Activated naive CD4-positive, alpha-beta T cell treated with Interleukin-2 at 50 U/mL for 16 hours (primary cell): ENCODE results near the gene APBA2.

Source experiments
- DNase-seq: peaks from one replicate; pipeline ENCODE4 v3.0.0-alpha.2; 2020

APBA2 gene

DNA sequence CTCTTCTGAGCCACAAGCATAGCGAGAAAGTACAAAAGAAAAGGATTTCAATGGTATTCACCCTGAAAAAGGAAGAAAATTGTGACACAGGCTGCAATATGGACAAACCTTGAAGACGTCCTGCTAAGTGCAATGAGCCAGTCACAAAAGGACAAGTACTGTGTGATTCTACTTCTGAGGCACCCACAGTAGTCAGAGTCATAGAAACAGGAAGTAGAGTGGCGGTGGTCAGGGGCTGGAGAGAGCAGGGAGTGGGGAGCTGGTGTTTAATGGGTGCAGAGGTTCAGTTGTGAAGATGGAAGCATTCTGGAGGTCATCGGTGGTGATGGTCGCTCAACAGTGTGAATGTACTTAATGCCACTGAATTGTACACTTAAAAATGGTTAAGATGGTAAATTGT lies 180.5 kb downstream of the APBA2 start:
- DNase-seq = no peak

GRCh38 chr15:29066838-29067237 lies 181.1 kb downstream of the APBA2 start:
- DNase-seq = no peak

- no peak for DNase-seq
These were observed 182.2 kb downstream of the APBA2 start for GRCh38 chr15:29067949-29068348.

DNA sequence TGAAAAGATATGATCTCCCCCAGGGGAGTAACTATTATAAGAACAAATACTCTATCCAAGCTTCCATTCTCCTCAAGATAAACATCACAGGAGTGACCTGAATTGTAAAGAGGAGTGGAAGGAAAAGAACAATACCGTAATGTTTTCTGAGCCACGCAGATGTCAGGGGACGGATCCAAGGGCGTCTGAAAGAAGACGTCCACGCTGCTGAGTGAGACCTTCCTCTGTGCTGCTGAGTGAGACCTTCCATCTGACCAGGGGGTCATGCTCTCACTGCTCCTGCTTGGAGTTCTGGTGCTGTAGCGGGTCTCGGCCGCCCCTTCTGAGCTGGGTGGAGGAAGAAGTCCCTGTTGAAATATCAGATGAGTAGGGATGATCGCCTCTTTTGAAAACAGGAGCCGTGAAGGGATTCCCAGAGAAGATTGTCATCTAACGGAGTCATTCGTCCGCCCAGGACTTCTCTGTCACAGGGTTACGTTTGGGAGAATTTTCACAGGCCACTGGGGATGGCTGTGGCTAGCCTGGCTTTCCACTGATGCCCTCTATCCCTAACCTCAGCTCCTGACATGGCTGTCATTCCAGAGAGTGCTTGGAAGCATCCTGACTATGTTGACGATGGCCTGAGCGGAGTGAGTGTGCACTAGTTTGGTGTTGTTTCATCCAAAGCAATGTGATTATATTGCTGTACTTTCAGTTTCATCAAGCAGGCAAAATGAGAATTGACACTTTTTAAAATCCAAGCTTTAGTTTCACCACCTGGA lies 184.9 kb downstream of the APBA2 start:
- DNase-seq = no peak

DNA sequence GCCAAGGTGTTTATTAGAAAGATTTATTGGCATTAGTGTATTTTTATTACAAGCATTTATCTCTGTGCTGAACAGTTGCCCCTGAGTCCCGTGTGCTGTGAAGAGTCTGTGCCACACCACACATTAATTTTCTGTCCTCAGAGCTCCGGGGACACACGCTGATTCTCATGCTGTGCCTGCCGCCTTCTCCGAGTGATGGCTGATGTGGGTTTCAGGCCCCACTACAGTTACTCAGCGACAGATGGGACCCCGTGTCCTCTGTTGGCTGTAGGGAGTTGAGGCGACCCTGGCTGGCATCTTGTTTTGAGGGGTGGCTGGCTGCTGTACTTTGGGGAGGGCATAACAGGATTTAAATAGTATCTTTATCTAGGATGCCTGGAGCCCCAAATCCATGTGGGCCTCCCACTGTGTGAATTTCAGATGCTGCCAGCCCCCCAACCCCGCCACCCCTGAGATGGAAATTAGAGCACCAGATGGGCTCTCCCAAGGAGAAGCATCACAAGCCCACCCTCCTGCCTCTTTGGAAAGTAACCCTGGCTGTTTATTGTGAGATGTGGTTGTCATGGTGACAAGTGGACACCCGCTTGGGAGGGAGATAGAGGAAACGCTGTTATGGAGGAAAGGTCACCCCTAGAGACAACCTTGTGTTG lies 185.6 kb downstream of the APBA2 start:
- DNase-seq = no peak

DNA sequence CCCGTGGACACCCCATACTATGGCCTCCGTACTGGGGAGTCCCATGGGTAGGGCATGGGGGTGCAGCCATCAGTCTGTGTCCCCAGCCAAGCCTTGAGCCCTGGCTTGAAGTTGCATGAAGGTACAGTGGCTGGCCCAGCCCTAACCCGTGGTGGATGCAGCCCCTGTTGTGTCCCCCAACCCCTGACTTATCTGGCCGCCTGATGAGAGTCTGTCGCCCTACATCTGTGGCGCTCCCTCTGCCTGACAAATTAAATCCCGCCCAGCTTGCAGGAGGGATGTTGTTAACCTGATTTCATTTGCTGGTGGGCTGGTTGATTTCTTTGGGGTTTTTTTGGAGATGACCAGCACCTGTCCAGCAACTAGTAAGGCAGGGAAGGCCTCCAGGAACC lies 186.1 kb downstream of the APBA2 start:
- DNase-seq = no peak

DNA sequence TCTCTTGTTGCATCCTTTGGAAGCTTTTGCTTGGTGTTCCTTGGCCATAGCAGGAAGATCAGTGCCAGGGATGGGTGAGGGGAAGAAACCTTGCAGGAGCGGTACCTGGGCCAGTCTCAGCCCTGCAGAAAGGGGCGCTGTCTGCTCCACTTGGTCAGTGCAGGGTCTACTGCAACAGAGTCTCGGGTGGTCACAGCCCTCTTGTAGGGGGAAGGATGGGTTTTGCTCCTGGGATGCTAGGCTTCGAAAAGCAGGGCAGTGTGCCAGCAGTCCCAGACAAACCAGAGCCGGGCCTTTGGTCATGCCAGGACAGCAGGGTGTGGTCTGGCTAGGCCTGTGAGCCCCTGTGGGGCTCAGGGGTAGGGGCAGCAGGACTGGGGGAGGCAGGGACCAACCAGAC lies 186.7 kb downstream of the APBA2 start:
- DNase-seq = no peak

GRCh38 chr15:29074045-29074444 lies 188.3 kb downstream of the APBA2 start:
- no peak for DNase-seq

DNA sequence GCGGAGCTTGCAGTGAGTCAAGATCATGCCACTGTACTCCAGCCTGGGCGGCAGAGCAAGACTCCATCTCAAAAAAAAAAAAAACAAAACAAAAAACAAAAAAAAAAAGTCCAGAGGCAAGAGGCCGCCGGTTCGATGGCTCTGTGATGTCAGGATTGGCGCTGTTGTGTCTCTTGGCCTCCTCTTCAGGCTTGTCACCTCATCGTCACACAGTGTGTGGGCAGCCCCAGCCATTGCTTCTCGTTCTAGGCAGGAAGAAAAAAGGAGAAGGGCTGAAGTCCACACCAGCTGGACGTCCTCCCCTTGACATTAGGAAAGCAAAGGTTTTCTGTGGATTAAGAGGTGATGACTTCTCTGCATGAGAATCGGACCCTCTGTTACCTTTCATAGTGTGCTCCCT lies 192.8 kb downstream of the APBA2 start:
- DNase-seq = no peak

DNA sequence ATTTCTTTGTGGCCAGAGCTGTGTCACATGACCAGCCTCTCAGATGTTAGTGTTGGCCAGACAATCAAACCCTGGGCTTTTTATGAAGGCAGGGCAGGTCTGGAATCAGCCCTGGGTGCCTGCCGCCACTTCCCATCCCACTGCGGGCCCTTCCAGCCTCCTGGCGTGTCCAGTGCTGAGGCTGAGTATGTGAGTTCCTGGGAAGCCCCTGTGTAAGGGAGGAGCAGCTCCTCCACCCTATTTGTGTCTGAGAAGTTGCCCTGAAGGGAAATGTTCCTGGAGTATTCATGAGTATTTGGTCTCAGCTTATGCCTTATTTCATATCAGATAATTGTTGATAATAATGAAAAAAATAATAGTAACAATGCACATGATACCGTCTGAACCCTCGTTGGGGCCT lies 193.7 kb downstream of the APBA2 start:
- DNase-seq = no peak

DNA sequence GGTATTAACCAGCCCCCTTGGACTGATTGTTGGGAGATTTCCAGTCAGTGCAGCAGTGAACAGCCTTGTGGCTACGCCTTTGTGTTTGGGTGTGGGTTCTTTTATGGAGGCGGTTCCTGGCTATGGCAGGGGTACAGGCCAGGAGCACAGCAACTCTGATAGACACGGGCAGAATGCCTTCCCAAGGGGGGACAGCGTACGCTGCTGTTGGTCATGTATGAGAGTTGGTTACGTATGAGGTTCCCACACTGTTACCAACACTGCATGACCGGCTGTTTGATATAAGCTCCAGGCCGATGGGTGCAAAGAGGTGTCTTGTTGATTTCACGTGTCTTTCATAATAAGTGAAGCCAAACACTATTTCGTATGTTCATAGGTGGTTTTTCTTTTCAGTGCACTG lies 196.0 kb downstream of the APBA2 start:
- DNase-seq = no peak

DNA sequence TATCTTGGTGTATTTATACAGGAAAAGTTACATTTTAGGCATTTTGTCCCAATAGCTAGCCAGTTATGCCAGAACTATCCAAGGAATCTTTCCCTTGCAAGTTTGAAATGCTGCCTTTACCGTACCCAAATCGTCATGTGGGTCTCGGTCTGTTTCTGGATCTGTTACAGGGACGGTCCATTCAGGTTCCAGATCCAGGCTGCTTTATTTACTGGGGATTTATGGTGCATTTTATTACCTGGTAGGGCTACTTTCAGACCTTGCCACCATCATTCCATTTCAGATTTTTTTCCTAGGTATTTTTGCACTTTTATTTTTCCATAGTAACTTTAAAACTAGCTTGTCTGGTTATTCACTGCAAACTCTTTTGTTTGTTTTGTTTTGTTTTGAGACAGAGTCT lies 197.4 kb downstream of the APBA2 start:
- DNase-seq = no peak

- DNase-seq = no peak
These were observed 198.1 kb downstream of the APBA2 start for GRCh38 chr15:29083858-29084257.

- no peak for DNase-seq
These were observed 200.2 kb downstream of the APBA2 start for GRCh38 chr15:29086001-29086400.

- no peak for DNase-seq
These were observed 201.1 kb downstream of the APBA2 start for GRCh38 chr15:29086891-29087290.

DNA sequence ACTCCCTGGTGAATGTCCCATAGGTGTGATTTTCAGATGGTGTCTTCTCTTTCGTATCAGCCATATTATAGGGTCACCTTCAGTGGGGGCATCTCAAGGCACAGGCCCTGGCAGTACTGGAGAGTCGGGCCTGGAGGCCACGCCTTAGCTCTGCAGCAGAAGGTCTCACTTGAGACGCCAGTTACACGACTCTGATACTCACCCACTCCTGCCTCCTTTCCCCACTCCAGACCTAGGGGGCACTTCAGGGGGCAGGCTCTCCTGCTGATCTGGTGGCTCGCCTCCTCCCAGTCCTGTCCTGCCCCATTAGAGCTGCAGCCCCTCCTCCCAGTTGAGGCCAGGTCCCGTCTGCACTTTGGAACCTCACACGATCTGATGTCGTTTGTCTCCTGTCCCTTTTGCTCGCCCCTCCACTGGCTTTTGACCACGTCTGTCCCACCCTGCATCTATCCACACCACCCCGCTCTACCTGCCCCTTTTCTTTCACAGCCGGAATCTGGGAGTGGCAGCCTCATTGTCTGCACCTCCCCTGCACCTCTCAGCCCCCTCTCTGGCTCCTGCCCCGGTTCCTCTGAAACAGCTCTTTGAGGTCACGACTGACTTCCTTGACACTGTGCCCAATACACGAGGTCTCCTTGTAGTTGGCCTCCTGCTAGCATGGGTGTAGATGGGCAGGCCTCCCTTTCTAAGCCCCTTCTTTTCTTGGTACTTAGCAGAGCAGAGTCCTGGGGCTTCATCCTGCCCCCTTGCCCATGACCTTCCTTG lies 201.9 kb downstream of the APBA2 start:
- no peak for DNase-seq

DNA sequence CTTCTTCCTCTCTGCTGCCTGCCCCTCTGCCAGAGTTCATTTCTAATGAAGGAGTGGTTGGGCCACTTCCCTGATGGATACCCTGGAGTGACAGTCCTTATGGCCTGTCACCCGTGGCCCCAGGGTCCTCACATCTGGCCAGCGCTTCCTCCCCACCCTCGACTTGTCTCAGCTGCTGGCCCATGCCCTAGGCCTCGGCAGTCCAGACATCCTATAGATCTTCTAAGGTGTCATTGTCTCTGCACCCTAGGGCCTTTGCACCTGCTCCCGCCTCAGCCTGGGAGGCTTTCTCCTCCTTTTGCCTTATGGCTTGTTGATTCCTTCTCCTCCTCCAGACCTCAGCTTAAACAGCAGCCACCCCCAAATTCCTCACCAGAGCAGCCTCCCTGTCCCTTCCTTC lies 202.9 kb downstream of the APBA2 start:
- no peak for DNase-seq

- DNase-seq = peak; percentile 14
These were observed 204.2 kb downstream of the APBA2 start for GRCh38 chr15:29089731-29090616.

GRCh38 chr15:29090617-29091466 lies 205.1 kb downstream of the APBA2 start:
- DNase-seq = peak; percentile 57

- DNase-seq = no peak
These were observed 205.9 kb downstream of the APBA2 start for GRCh38 chr15:29091666-29092065.

DNA sequence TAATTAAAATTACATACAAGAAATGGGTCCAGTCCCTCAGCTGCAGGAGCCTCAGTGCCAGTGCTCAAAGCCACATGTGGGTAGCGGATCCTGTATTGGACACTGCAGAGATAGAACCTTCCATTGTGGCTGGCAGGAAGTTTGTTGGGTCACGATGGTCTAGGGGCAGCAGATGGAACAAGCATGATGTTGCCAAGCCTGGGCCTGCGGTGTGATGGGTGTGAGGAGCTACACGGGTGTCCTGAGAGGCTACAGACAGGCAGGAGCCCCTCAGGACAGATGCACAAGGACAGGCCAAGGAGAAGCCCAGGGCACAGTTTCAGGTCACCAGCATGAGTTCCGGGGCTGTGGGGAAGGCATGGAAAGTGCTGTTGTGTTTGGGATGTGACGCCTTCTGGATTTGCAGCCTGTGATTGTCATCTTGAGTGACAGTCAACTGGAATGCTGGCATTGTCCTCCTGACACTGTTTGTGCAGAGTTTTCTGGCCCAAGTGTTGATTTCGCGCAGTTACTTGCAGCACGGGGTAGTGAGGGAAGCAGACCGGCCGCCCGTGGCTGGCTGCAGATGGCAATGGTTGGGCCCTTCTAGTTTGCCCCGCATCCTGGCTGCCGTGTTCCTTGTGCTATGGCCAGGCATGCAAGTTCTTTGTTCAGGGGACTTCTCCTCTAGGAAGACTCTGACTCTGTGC lies 206.7 kb downstream of the APBA2 start:
- no peak for DNase-seq
